A549 (cell line): ENCODE data around the gene SIRT6. TPM values are rescaled to one million over a fixed set of nuclear protein-coding genes. Genes with fewer than 3 reads are reported as not detected.

Source experiments
- ATAC-seq, 2 experiments: fragments of 200-7000 bp in 1 of 2; fragments of >200 bp in 1 of 2; cut with Nextera tagmentation in 1 of 2; cut with Tn5 transposase in 1 of 2; 3 replicates each; pipeline versions ENCODE4 v1.8.0 to v1.9.1; 2018 to 2020; ENCODE audit warnings: mild to moderate bottlenecking in 1 of 2, moderate library complexity in 1 of 2
- CTCF ChIA-PET: fragments of 300-600 bp; sonication (Branson Sonifier 250); formaldehyde crosslinking; extraction: SDS; loops from one replicate; lab custom pipeline; 2021; ENCODE audit warnings: antibody characterized with exemption, inconsistent platforms; lab: Yijun Ruan, JAX
- POLR2A ChIA-PET: fragments of 350-600 bp; formaldehyde crosslinking; extraction: SDS; loops from one replicate; lab custom pipeline; 2021; ENCODE audit warnings: antibody characterized with exemption, inconsistent platforms; lab: Yijun Ruan, JAX
- DNase-seq, 2 experiments: peaks; one replicate each; pipeline versions ENCODE4 v3.0.0 to v3.0.0-alpha.2; 2011 to 2016; ENCODE audit warnings: low read depth in 1 of 2, low spot score in 1 of 2
- FAIRE-seq: peaks from 2 replicates; lab custom pipeline; 2011; peaks lifted over from hg19 to GRCh38; lab: Jason Lieb, UNC
- H3K27ac ChIP-seq, 2 experiments: fragments of >200 bp; sonication (Bioruptor Twin); formaldehyde crosslinking; 3 replicates each; pipeline ENCODE4 v1.5.1; 2016 to 2017
- H3K4me1 ChIP-seq: fragments of >200 bp; sonication (Bioruptor Twin); formaldehyde crosslinking; 3 replicates; pipeline ENCODE4 v1.6.1; 2016
- H3K4me2 ChIP-seq: fragments of >200 bp; sonication (Bioruptor Twin); formaldehyde crosslinking; 3 replicates; pipeline ENCODE4 v1.6.1; 2016
- H3K4me3 ChIP-seq: fragments of >200 bp; sonication (Bioruptor Twin); formaldehyde crosslinking; 3 replicates; pipeline ENCODE4 v1.5.1; 2016
- H3K9me3 ChIP-seq: fragments of >200 bp; sonication (Bioruptor Twin); formaldehyde crosslinking; 3 replicates; pipeline ENCODE4 v1.6.1; 2016
- CEBPB ChIP-seq, 2 experiments: fragments of >200 bp in 1 of 2; sonication (Bioruptor Twin) in 1 of 2; formaldehyde crosslinking in 1 of 2; IDR thresholded peaks; 2 replicates each; pipeline ENCODE4 v1.6.1; 2012 to 2016
- CHD4 ChIP-seq: fragments of 200-600 bp; sonication (generic); IDR thresholded peaks from 2 replicates; pipeline ENCODE4 v1.6.1; 2016; ENCODE audit warnings: antibody characterized with exemption, mild to moderate bottlenecking, borderline replicate concordance
- EHF ChIP-seq: fragments of 250-450 bp; sonication (Bioruptor Pico); IDR thresholded peaks from 2 replicates; pipeline ENCODE4 v1.5.0; 2020; ENCODE audit warnings: mild to moderate bottlenecking
- FOSL2 ChIP-seq, 2 experiments: fragments of 450-650 bp in 1 of 2; fragments of >200 bp in 1 of 2; sonication (Bioruptor Twin) in 1 of 2; formaldehyde crosslinking; IDR thresholded peaks; 2 replicates each; pipeline versions ENCODE4 v1.5.0 to v1.6.1; 2016 to 2020; ENCODE audit warnings: mild to moderate bottlenecking in 1 of 2, moderate library complexity in 1 of 2
- GATA3 ChIP-seq: IDR thresholded peaks from 2 replicates; pipeline ENCODE4 v1.6.1; 2012; ENCODE audit warnings: borderline replicate concordance
- KDM5A ChIP-seq: fragments of 200-600 bp; sonication (generic); IDR thresholded peaks from 2 replicates; pipeline ENCODE4 v1.6.1; 2016; ENCODE audit warnings: antibody characterized with exemption, mild to moderate bottlenecking
- MAFK ChIP-seq: fragments of 450-650 bp; IDR thresholded peaks from 2 replicates; pipeline ENCODE4 v1.6.1; 2014; ENCODE audit not compliant: partially characterized antibody
- NFE2L2 ChIP-seq: fragments of 150-350 bp; conservative IDR thresholded peaks from 2 replicates; pipeline ENCODE4 v1.6.1; 2014; ENCODE audit warnings: low read length
- NPAS2 ChIP-seq: fragments of 250-450 bp; sonication (Bioruptor Pico); IDR thresholded peaks from 2 replicates; pipeline ENCODE4 v1.8.0; 2022; ENCODE audit warnings: mild to moderate bottlenecking, moderate library complexity, borderline replicate concordance
- RAD21 ChIP-seq, 2 experiments: fragments of >200 bp in 1 of 2; sonication (Bioruptor Twin) in 1 of 2; formaldehyde crosslinking in 1 of 2; IDR thresholded peaks in 1 of 2; conservative IDR thresholded peaks in 1 of 2; 2 replicates in 1 of 2; 3 replicates in 1 of 2; pipeline ENCODE4 v1.6.1; 2012 to 2018; ENCODE audit warnings: inconsistent platforms in 1 of 2
- RCOR1 ChIP-seq: fragments of 150-350 bp; IDR thresholded peaks from 2 replicates; pipeline ENCODE4 v1.6.1; 2014; ENCODE audit warnings: antibody characterized with exemption, low read length, low read depth
- SMC3 ChIP-seq: fragments of >200 bp; sonication (Bioruptor Twin); formaldehyde crosslinking; IDR thresholded peaks from 3 replicates; pipeline ENCODE4 v1.6.1; 2018; ENCODE audit warnings: inconsistent platforms
- SREBF2 ChIP-seq: fragments of 450-650 bp; IDR thresholded peaks from 2 replicates; pipeline ENCODE4 v1.6.1; 2014; ENCODE audit warnings: mild to moderate bottlenecking, moderate library complexity
- TFCP2L1 ChIP-seq: fragments of 250-450 bp; sonication (Bioruptor Pico); IDR thresholded peaks from 2 replicates; pipeline ENCODE4 v1.5.0; 2021; ENCODE audit warnings: mild to moderate bottlenecking
- ZC3H11A ChIP-seq: fragments of 450-650 bp; IDR thresholded peaks from 2 replicates; pipeline ENCODE4 v1.6.1; 2014; ENCODE audit warnings: antibody characterized with exemption, mild to moderate bottlenecking
- ZNF302 ChIP-seq: fragments of 250-450 bp; sonication (Bioruptor Pico); IDR thresholded peaks from 2 replicates; pipeline ENCODE4 v1.9.0; 2021; ENCODE audit warnings: inconsistent platforms, mild to moderate bottlenecking, moderate library complexity
- ZSCAN20 ChIP-seq: fragments of 250-450 bp; sonication (Bioruptor Pico); IDR thresholded peaks from 2 replicates; pipeline ENCODE4 v1.8.0; 2022; ENCODE audit warnings: mild to moderate bottlenecking, moderate library complexity
- WGBS: methylation state at CpG from one replicate; pipeline ENCODE4 v1.1.6; 2017; ENCODE audit errors: missing lambda C conversion rate; 5-methylcytosine and 5-hydroxymethylcytosine counted together
- polyA plus RNA-seq, 4 experiments: library from polyadenylated mRNA; depleted of rRNA in 3 of 4; stranded (reverse); fragments of >200 nt; fragmentation: RNase III in 1 of 4; extraction: RNeasy Plus Mini Kit Qiagen cat#74134 plus additional on column Dnase treatment in 1 of 4; gene quantifications; 2 replicates in 3 of 4; 3 replicates in 1 of 4; pipeline ENCODE4 v1.2.3, GENCODE V29; 2011 to 2017
- TF ChIP-seq, protein P1 (sequence below): fragments of >200 bp; sonication (Bioruptor Twin); formaldehyde crosslinking; IDR thresholded peaks from 3 replicates; pipeline ENCODE4 v1.5.1; 2016
- TF ChIP-seq, protein P2 (sequence below): fragments of 150-350 bp; IDR thresholded peaks from 2 replicates; pipeline ENCODE4 v1.6.1; 2014; ENCODE audit warnings: low read depth, mild to moderate bottlenecking, low read length
- TF ChIP-seq, protein P3 (sequence below): fragments of >200 bp; sonication (Bioruptor Twin); formaldehyde crosslinking; IDR thresholded peaks from 2 replicates; pipeline ENCODE4 v1.6.1; 2016

Gene SIRT6
- polyA plus RNA-seq, 2 of the 4 experiments (the other 2 are of a cell fraction): 11.7 to 21.6 TPM

DNA sequence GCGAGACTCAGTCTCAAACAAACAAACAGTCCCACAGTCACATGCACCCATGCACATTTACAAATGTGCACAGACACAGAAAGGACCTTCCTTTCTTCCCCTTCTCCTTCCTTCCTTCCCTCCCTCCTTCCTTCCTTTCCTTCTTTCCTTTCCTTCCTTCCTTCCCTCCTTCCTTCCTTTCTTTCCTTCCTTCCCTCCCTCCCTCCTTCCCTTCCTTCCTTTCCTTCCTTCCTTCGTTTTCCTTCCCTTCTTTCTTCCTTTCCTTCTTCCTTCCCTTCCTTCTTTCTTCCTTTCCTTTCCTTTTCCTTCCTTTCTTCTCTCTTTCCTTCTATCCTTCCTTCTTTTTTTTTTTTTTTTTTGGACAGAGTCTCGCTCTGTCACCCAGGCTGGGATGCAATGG is 30.8 kb upstream of the SIRT6 start:
- CTCF ChIA-PET: no interaction called here
- FAIRE-seq: no peak
- no peak for ATAC-seq
- WGBS: 67% methylated on average over 3 of the region's 3 CpGs
- POLR2A ChIA-PET: no interaction called here
- Histone ChIP-seq H3K27ac (no peak overlapping the region), H3K4me3 (no peak overlapping the region), H3K4me1 (peaks cover 16% of the 10 kb centered on the region), H3K9me3 (no peaks in the 10 kb centered on the region), H3K4me2 (peak overlapping the region; percentile 27; the same call in 1 of the 3 replicates)
- no peak for TF ChIP-seq CHD4
- DNase-seq: no peak

DNA sequence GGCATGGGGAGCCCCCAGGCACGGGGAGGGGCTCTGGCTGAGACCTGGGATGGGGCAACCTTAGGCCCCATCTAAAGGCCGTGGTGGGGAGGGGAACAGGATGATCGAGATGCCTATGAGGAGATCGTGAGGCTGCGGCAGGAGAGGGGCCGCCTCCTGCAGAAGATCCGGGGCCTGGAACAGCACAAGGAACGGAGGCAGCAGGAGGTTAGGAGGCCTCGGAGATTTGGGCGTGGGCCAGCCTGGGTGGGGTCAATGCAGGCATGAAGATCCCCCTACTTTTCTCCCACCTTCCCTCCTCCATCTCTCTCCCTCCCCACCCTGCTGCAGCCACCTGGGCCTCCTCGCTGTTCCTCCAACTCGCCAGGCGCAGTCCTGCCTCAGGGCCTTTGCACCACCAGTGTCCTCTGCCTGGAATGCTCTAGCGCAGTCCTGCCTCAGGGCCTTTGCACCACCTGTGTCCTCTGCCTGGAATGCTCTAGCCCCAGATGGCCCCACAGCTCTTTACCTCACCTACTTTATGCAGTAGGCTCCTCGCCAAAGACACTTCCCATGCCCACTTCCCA is 27.9 kb upstream of the SIRT6 start:
- H3K4me3 ChIP-seq: no peak overlapping the region
- no peaks in the 10 kb centered on the region for H3K9me3 ChIP-seq
- DNase-seq (no peak), FAIRE-seq (no peak)
- H3K4me2 ChIP-seq: no peak overlapping the region
- 76% methylated on average over 14 of the region's 15 CpGs for WGBS
- POLR2A ChIA-PET: interaction anchor here (1.0 kb wide), 1 partner anchor 225 kb away, joined by 3 read pairs; the partner anchor contains the start of gene EEF2
- TF ChIP-seq KDM5A: no peak
- TF ChIP-seq, all 56 proteins: peak for 0
- no peak overlapping the region for H3K27ac ChIP-seq
- peaks cover 25% of the 10 kb centered on the region for H3K4me1 ChIP-seq
- ATAC-seq: no peak
- CTCF ChIA-PET: interaction anchor here (3.7 kb wide), 1 partner anchor 9 kb away, joined by 45 read pairs; no protein-coding TSS in a partner anchor

DNA sequence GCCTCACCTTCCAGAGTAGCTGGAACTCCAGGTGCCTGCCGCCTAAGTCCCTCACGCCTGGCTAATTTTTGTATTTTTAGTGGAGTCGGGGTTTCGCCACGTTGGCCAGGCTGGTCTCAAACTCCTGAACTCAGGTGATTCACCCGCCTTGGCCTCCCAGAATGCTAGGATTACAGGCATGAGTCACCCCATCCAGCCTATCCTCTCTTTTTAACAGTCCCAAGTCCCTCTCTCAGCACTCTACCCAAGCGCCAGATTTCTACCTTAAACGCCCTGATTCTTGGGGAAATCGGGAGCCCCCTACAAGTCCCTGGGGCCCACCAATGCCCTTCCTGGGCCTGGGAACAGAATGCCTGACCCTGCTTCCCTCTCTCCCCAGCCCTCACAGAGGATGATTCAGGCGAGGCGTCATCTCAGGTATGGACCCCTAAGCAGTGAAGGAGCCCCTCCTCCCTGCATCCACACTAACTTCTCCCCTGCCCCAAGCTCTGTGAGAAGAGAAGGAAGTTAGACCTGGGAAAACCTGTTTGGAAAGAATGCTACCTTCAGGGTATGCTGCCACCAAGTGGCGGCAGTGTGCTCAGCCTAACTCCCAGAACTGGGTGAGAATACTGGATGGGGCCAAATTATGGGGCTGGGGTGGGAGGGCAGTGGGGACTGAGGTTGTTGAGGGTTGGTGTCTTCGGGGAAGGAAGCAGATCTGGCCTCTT is 26.2 kb upstream of the SIRT6 start:
- Histone ChIP-seq H3K9me3 (no peaks in the 10 kb centered on the region), H3K4me1 (peaks cover 25% of the 10 kb centered on the region), H3K4me3 (no peak overlapping the region), H3K27ac (peak overlapping the region; percentile 63 to 84), H3K4me2 (peak overlapping the region; percentile 53)
- CTCF ChIA-PET: interaction anchor here (0.6 to 3.7 kb wide), 30 partner anchors 8 to 516 kb away, joined by 3 to 45 read pairs (median 4); partner anchors contain the start of gene EEF2
- FAIRE-seq (no peak), ATAC-seq (peak; percentile 65 to 69; a peak in 5 of 6 replicates), DNase-seq (peak; percentile 55 to 62)
- POLR2A ChIA-PET: interaction anchor here (0.5 kb wide), 1 partner anchor 258 kb away, joined by 4 read pairs; no protein-coding TSS in a partner anchor
- WGBS: 17% methylated on average over 13 of the region's 13 CpGs
- TF ChIP-seq, protein P1, sequence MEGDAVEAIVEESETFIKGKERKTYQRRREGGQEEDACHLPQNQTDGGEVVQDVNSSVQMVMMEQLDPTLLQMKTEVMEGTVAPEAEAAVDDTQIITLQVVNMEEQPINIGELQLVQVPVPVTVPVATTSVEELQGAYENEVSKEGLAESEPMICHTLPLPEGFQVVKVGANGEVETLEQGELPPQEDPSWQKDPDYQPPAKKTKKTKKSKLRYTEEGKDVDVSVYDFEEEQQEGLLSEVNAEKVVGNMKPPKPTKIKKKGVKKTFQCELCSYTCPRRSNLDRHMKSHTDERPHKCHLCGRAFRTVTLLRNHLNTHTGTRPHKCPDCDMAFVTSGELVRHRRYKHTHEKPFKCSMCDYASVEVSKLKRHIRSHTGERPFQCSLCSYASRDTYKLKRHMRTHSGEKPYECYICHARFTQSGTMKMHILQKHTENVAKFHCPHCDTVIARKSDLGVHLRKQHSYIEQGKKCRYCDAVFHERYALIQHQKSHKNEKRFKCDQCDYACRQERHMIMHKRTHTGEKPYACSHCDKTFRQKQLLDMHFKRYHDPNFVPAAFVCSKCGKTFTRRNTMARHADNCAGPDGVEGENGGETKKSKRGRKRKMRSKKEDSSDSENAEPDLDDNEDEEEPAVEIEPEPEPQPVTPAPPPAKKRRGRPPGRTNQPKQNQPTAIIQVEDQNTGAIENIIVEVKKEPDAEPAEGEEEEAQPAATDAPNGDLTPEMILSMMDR: peak; percentile 58
- TF ChIP-seq FOSL2 (IDR thresholded peaks at IDR 0.05): no peak
- TF ChIP-seq FOSL2 (CRISPR knock-in tag; IDR thresholded peaks at IDR 0.05): peak; percentile 70; the same call in 1 of the 2 replicates
- TF ChIP-seq, protein P2, sequence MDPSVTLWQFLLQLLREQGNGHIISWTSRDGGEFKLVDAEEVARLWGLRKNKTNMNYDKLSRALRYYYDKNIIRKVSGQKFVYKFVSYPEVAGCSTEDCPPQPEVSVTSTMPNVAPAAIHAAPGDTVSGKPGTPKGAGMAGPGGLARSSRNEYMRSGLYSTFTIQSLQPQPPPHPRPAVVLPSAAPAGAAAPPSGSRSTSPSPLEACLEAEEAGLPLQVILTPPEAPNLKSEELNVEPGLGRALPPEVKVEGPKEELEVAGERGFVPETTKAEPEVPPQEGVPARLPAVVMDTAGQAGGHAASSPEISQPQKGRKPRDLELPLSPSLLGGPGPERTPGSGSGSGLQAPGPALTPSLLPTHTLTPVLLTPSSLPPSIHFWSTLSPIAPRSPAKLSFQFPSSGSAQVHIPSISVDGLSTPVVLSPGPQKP: no peak
- TF ChIP-seq RAD21 (conservative IDR thresholded peaks at IDR 0.05 in 1 of 2, IDR thresholded peaks at IDR 0.05 in 1 of 2): peak; percentile 48 to 49; a peak in 4 of 5 replicates
- TF ChIP-seq GATA3: no peak

DNA sequence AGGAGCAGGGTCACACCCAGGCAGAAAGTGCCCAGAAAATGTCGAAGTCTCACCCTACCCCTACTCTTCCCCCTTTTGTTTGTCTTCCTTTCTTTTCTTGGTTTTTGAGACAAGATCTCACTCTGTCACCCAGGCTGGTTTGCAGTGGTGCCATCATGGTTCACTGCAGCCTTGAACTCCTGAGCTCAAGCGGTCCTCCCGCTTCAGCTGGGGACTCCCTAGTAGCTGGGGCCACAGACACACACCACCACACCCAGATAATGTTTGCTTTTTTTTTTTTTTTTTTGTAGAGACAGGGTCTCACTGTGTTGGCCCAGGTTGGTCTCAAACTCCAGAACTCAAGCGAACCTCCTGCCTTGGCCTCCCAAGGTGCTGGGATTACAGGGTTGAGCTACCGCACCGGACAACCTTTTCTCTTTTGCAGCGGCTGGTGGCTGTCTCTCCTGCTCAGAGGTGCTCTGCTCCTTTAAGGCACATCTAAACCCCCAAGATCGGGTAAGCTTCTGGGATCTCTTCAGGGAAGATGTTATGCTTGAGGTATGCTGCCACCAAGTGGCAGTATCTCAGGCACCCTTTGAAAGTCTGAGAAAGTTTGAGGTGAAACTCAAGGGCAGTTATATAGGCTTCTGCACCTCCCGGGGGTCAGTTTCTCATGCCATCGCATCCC is 24.6 kb upstream of the SIRT6 start:
- ChIA-PET POLR2A (interaction anchor here (0.6 kb wide), 1 partner anchor 221 kb away, joined by 3 read pairs; the partner anchor contains the start of gene EEF2), CTCF (interaction anchor here (0.6 to 3.7 kb wide), 32 partner anchors 8 to 447 kb away, joined by 3 to 45 read pairs (median 4); partner anchors contain the start of genes EEF2 and PIAS4)
- ATAC-seq: peak; percentile 80 to 85
- H3K4me2 ChIP-seq: peak overlapping the region; percentile 53
- H3K27ac ChIP-seq: peak overlapping the region in 1 of 2 experiments; percentile 84; a peak in 2 of 6 replicates
- 11% methylated on average over 9 of the region's 10 CpGs for WGBS
- H3K4me1 ChIP-seq: peaks cover 15% of the 10 kb centered on the region
- FAIRE-seq: no peak
- H3K9me3 ChIP-seq: no peaks in the 10 kb centered on the region
- no peak overlapping the region for H3K4me3 ChIP-seq
- peak; percentile 65 to 82 for DNase-seq
- no peak for TF ChIP-seq RCOR1
- TF ChIP-seq EHF: no peak
- TF ChIP-seq, protein P1: peak; percentile 60
- TF ChIP-seq TFCP2L1 (CRISPR knock-in tag): no peak
- no peak for TF ChIP-seq ZC3H11A
- TF ChIP-seq NPAS2: no peak
- TF ChIP-seq RAD21 (conservative IDR thresholded peaks at IDR 0.05 in 1 of 2, IDR thresholded peaks at IDR 0.05 in 1 of 2): peak; percentile 68 to 70
- no peak; the same call in 2 of the 3 replicates for TF ChIP-seq SMC3
- no peak for TF ChIP-seq CEBPB (IDR thresholded peaks at IDR 0.05)
- TF ChIP-seq, protein P3, sequence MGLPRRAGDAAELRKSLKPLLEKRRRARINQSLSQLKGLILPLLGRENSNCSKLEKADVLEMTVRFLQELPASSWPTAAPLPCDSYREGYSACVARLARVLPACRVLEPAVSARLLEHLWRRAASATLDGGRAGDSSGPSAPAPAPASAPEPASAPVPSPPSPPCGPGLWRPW: no peak
- no peak for TF ChIP-seq ZSCAN20
- no peak for TF ChIP-seq SREBF2
- TF ChIP-seq ZNF302 (CRISPR knock-in tag): no peak
- no peak for TF ChIP-seq MAFK
- TF ChIP-seq NFE2L2: no peak
